CD1c-positive myeloid dendritic cell (primary cell): Measurements from ENCODE around the gene C2CD5.
"Not testable (repeated sequence)": the region's sequence is repeated elsewhere in the genome, so short reads cannot be mapped to it uniquely, and the experiment has no call there.

Source experiments
- DNase-seq: peaks from one replicate; pipeline ENCODE4 v3.0.0-alpha.2; 2016; ENCODE audit errors: extremely low spot score

The C2CD5 gene

GRCh38 chr12:22535478-22535877 is 8.9 kb downstream of the C2CD5 start:
- DNase-seq, result no peak

GRCh38 chr12:22535038-22535437 is 9.3 kb downstream of the C2CD5 start:
- DNase-seq, result no peak

GRCh38 chr12:22533155-22533554 is 11.2 kb downstream of the C2CD5 start:
- no peak for DNase-seq

DNA sequence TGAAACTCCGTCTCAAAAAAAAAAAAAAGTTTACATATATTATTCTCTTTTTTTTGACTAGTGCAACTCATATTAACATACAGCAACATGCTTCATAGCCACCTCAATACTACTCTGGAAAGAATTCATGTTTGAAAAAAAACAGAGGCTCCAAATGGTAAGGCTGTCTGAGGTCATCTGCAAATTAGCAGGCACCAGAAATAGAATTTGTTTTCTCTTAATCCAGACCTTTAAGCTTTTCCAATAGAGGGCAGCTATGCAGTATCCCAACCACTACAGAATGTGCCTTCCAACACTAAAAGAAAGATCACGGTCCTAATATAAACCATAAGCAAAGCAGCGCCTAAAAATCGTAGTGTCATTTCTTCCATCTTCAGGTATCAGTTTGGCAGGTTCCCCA is 12.0 kb downstream of the C2CD5 start:
- DNase-seq, result no peak

GRCh38 chr12:22531205-22531604 is 13.1 kb downstream of the C2CD5 start:
- DNase-seq, result no peak

DNA sequence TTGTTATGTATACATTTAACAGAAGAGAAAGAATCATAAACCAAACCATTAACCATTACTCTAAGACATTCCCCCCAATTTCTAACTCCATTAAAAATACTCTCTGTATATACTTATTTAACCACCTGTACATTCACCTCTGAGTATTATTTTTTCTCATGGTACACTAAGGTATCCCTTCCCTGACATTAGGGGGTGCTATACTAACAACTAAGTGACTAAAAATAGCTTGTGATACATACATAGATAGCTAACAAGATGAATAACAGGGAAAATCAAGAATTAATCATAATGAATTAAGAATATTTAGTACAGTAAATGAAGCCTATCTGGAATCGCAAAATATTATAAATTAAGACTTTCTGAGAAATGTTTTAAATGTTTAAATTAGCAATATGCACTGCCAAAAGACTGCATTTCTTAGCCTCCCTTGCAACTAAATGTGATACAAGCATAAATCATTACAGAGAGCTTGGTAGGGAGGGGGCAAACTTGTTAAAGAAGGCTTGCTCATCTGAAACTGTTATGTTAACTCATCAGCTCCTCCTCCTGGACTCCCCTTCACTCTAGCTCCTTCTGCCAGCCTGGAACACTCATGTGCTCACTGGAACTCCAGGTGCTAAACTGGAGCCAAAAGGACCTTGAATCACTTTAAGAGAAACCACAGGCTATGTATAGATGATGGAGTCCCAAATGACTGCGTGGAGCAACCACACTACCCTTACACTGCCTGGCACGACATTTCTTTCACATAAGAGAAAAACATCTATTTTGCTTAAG is 14.9 kb downstream of the C2CD5 start:
- peak; percentile 64 for DNase-seq

DNA sequence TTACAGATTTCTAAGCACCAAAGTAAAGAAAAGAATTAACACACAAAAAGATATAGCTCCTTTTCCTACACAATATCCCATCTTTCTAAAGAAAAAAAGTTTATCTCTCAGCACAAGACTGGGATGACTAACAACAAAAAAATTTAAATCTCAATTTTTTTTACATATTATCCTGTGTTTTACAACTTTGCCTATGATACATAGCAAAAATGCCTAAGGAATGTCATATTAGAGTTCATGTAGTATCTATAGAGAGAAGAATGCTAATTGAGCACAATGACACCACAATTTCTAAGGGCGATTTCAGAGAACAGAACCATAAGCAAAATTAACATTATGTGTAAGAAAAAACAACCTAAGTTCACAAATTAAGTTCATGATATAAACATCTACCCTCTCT is 16.3 kb downstream of the C2CD5 start:
- DNase-seq, result no peak

DNA sequence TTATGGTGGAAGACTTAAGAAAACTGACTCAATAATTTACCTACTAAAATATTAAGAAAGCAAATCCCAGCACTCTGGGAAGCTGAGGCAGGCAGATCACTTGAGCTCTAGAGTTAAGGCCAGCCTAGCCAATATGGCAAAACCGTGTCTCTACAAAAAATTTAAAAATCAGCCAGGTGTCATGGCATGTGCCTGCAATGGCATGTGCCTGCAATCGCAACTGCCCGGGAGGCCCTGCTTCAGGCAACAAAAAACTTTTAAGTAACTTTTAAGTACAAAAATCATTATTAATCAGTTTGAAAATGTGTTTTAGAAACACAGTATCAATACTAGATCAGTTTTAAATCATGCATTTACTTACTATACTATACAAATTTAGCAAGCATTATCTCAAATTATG is 17.5 kb downstream of the C2CD5 start:
- no peak for DNase-seq

GRCh38 chr12:22525426-22525825 is 18.9 kb downstream of the C2CD5 start:
- no peak for DNase-seq

DNA sequence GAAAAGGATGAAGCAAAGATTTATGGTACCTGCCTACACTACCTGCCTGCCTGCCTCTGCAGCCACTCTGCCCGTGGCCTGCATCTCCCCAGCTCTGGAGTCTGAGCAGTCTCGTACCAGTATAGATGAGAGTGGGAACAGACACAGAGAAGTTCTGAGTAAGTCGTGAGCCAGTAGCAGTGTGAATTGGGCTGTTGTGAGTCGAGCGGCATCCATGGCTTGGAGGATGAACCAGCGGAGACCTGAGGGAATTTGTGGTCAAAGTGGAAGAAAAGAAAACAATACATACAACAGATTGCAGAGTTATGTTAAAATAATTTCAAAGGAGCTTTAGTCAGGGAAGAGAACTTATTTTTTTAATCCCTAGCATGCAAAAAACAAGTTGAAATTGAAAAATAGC is 25.3 kb downstream of the C2CD5 start:
- DNase-seq, result no peak

GRCh38 chr12:22518060-22518719 is 26.2 kb downstream of the C2CD5 start:
- no peak for DNase-seq

GRCh38 chr12:22514875-22515274 is 29.5 kb downstream of the C2CD5 start:
- no peak for DNase-seq

DNA sequence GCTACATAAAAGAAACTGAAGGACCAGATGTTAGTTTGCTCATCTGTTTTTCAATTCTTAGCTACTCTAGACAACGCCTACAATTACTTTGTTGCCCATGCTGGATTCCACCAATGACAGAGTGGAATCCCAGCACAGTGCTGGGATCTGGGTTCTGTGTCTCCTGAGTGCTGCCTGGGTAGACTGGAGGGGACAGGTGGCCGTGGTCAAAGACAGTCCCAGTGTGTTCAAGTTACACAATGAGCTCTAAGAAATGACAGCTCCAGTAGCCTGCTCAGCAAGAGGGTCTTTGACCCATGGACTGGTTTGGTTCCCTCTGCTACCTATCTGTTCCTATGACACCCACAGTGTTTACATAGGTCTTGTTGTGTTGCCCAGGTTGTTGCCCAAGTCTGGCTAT is 38.5 kb downstream of the C2CD5 start:
- no peak for DNase-seq

DNA sequence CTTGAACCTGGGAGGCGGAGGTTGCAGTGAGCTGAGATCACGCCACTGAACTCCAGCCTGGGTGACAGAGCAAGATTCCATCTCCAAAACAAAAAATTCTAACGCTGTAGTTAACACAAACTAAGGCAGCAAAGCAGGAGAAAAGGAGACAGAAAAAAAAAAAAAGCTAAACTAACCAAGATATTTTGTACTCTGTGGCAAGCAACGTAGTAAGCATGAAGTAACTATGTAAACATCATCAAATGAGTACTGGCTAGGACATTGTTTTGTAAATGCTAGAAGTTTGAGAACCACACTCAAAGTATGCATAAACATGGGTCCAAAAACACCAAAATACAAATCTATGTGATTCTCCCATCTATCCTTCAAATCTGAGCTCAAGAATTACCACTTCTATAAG is 44.2 kb downstream of the C2CD5 start:
- DNase-seq, result no peak

DNA sequence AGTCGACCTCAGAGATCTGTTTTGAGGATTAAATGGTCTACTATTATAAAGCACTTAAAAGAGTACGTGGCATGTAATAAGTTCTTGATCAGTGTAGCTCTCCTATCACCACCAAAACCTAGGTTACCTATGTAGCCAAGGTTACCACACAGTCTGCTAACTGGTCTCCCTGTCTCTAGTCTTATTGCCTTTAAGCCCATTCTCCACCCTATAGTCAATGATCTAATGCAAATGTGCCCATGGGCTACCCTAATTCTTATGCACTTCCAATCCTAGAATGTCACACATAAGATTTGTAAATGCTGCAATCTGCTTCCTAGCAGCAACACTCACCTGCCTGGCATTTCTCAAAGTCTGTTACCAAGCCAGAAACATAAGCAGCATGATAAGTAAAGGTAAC is 44.9 kb downstream of the C2CD5 start:
- no peak for DNase-seq

DNA sequence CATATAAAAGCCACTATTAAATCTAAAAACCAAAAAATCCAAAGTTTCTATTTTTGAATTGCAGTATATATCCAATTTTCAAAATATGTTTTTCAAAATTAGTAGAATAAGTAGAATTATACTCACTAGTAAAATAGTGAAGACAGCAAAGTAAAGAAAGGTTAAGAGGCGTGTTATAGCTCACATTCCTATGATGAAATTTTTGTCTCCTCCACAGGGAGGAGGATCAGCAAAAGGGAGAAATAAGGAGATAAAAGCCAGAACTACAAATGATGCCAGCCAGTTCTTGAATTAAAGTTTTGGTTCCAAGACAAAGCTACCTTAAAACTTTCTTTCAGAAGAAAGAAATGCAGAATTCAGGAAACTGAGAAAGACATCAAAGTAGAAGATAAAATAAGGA is 50.0 kb downstream of the C2CD5 start:
- DNase-seq, result no peak

DNA sequence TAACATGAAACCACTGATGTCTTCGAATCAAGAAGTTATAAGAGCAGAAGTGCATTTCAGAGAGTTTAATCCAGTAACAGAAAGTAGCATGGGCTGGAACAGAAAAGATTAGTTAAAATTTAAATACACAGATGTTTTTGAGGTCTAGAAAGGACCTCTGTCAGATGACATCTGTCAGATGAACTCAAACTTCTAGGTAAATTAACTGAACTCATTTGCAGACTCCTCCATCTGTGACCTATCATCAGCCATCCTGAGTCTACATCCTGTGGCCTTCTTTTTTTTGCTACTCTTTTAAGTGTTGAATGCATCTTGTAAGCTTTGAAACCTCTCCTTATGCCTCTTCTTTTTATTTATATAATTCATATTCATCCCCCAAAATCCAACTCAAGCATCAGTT is 53.3 kb downstream of the C2CD5 start:
- DNase-seq, result no peak

DNA sequence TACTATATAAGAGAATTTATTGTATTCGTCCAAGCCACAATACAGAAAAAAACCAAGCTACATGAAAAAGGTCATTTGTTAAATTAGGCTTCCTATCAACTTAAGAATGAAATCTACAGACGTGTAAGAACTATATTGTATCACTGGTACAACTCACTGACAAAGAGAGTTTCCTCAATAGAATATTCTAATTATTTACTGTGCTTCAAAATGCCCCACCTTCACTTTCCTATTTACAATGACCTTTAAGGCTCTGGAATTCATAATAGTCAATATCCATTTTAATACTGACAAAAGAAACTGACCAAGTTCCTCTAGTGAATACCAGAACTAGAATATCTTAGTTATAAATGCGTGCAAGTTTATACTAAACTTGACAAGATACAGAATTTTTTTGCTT is 55.9 kb downstream of the C2CD5 start:
- DNase-seq, result no peak

GRCh38 chr12:22487683-22488082 is 56.7 kb downstream of the C2CD5 start:
- DNase-seq, result not testable (repeated sequence)

DNA sequence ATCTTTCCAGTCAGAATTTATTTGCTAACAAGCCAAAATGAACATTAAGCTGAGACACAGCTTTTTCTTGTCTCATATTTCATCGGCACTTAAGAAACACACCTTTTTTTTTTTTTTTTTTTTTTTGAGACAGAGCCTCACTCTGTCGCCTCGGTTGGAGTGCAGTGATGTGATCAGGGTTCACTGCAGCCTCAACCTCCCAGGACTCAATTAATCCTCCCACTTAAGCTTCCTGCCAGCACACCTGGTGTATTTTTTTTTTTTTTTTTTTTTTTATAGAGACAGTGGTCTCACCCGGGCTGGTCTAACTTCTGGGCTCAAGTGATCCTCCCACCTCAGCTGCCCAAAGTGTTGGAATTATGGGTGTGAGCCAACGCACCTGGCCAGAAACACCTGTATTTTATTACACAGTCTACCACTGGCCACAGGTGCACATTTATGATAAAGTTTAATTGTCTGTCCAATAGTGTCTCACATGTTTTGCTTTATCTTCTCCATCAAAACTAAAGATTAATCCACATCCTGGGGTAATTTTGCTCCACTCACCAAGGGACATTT is 62.7 kb downstream of the C2CD5 start:
- DNase-seq, result no peak

- DNase-seq, result not testable (repeated sequence)
Observed at GRCh38 chr12:22480814-22481213, 63.5 kb downstream of the C2CD5 start.

DNA sequence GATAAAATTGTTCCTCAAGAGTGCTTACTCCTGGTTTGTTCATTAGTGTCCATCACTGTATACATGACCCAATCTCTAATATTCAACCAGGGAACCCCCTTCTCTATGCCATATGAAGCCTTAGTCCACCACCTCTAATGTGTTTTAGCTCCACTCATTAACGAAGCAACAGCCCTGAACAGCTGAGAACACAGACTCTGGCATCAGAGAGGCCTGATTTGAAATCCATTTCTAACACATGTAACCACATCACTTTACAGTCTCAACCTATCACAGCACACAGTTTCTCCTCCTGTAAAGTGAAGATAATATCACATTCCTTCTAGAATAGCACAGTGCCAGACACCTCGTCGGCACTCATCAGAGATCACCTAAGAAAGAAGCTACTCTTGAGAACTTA is 64.3 kb downstream of the C2CD5 start:
- no peak for DNase-seq

- DNase-seq, result no peak
Observed at GRCh38 chr12:22477894-22478287, 66.5 kb downstream of the C2CD5 start.
